ENCODE data around the gene ZNF407. TPM values are rescaled to one million over a fixed set of nuclear protein-coding genes. Genes with fewer than 3 reads are reported as not detected.

ZNF407 gene
- total RNA-seq, 1 experiment from 2014 or later: 15.9 TPM

- Histone ChIP-seq H3K9me3 (ENCODE audit: low read depth, low read length, poor library complexity, severe bottlenecking) (no peaks in the 10 kb centered on the region), H3K27ac (ENCODE audit: low read depth, low read length, poor library complexity, severe bottlenecking) (no peak overlapping the region), H3K4me3 (ENCODE audit: low read depth, low read length, poor library complexity, severe bottlenecking) (no peak overlapping the region), H3K27me3 (replicated peaks; ENCODE audit: insufficient read depth, low read depth, low read length, poor library complexity) (no peaks in the 10 kb centered on the region), H3K4me1 (ENCODE audit: insufficient read depth, low read length, poor library complexity, severe bottlenecking) (no peaks in the 10 kb centered on the region), H3K36me3 (ENCODE audit: insufficient read depth, low read length, poor library complexity, severe bottlenecking) (no peaks in the 10 kb centered on the region)
- ChIA-PET CTCF (no interaction called here), POLR2A (ENCODE audit: low non-redundant PET) (no interaction called here)
- intact Hi-C loops (cut with micrococcal nuclease; ENCODE audit: unreplicated experiment): no loop called here
- DNase-seq (ENCODE audit: low spot score): no peak
- TF ChIP-seq EZH2 (IDR thresholded peaks at IDR 0.05; ENCODE audit: borderline replicate concordance, low read depth, low read length, poor library complexity, severe bottlenecking): no peak
- no peak for TF ChIP-seq CTCF (conservative IDR thresholded peaks at IDR 0.05; ENCODE audit: low read depth, low read length)
- no TSS peak for BruUV-seq (replicated peaks)
These were observed 34.1 kb downstream of the ZNF407 start for GRCh38 chr18:74631623-74632350.

- no peaks in the 10 kb centered on the region for H3K27me3 ChIP-seq (replicated peaks; ENCODE audit: insufficient read depth, low read depth, low read length, poor library complexity)
- ChIA-PET CTCF (no interaction called here), POLR2A (ENCODE audit: low non-redundant PET) (no interaction called here)
- H3K36me3 ChIP-seq (ENCODE audit: insufficient read depth, low read length, poor library complexity, severe bottlenecking): no peaks in the 10 kb centered on the region
- no peaks in the 10 kb centered on the region for H3K4me1 ChIP-seq (ENCODE audit: insufficient read depth, low read length, poor library complexity, severe bottlenecking)
- no peaks in the 10 kb centered on the region for H3K9me3 ChIP-seq (ENCODE audit: low read depth, low read length, poor library complexity, severe bottlenecking)
- H3K27ac ChIP-seq (ENCODE audit: low read depth, low read length, poor library complexity, severe bottlenecking): no peak overlapping the region
- H3K4me3 ChIP-seq (ENCODE audit: low read depth, low read length, poor library complexity, severe bottlenecking): no peak overlapping the region
- TF ChIP-seq CTCF (conservative IDR thresholded peaks at IDR 0.05; ENCODE audit: low read depth, low read length) (no peak), EZH2 (IDR thresholded peaks at IDR 0.05; ENCODE audit: borderline replicate concordance, low read depth, low read length, poor library complexity, severe bottlenecking) (no peak)
- intact Hi-C loops (cut with micrococcal nuclease; ENCODE audit: unreplicated experiment): no loop called here
- no TSS peak for BruUV-seq (replicated peaks)
- no peak for DNase-seq (ENCODE audit: low spot score)
These were observed 34.6 kb downstream of the ZNF407 start for GRCh38 chr18:74632351-74632679.

GRCh38 chr18:74632856-74633255, 35.2 kb downstream of the ZNF407 start:
- no peaks in the 10 kb centered on the region for H3K27me3 ChIP-seq (replicated peaks; ENCODE audit: insufficient read depth, low read depth, low read length, poor library complexity)
- H3K4me1 ChIP-seq (ENCODE audit: insufficient read depth, low read length, poor library complexity, severe bottlenecking): no peaks in the 10 kb centered on the region
- H3K27ac ChIP-seq (ENCODE audit: low read depth, low read length, poor library complexity, severe bottlenecking): no peak overlapping the region
- TF ChIP-seq EZH2 (IDR thresholded peaks at IDR 0.05; ENCODE audit: borderline replicate concordance, low read depth, low read length, poor library complexity, severe bottlenecking) (no peak), CTCF (conservative IDR thresholded peaks at IDR 0.05; ENCODE audit: low read depth, low read length) (no peak)
- POLR2A ChIA-PET (ENCODE audit: low non-redundant PET): no interaction called here
- no peak for DNase-seq (ENCODE audit: low spot score)
- CTCF ChIA-PET: no interaction called here
- BruUV-seq (replicated peaks): no TSS peak
- no peak overlapping the region for H3K4me3 ChIP-seq (ENCODE audit: low read depth, low read length, poor library complexity, severe bottlenecking)
- no peaks in the 10 kb centered on the region for H3K36me3 ChIP-seq (ENCODE audit: insufficient read depth, low read length, poor library complexity, severe bottlenecking)
- H3K9me3 ChIP-seq (ENCODE audit: low read depth, low read length, poor library complexity, severe bottlenecking): no peaks in the 10 kb centered on the region
- intact Hi-C loops (cut with micrococcal nuclease; ENCODE audit: unreplicated experiment): no loop called here

Data from A673 (cell line).